Neutrophil (primary cell): ENCODE measurements around the gene CRYGS.
"Not testable (repeated sequence)": the region's sequence is repeated elsewhere in the genome, so short reads cannot be mapped to it uniquely, and the experiment has no call there.

Experiments used
- H3K27ac ChIP-seq: fragments of 200-600 bp; sonication (generic); 2 replicates; pipeline ENCODE4 v1.5.1; 2016; ENCODE audit warnings: mild to moderate bottlenecking, moderate library complexity
- H3K27me3 ChIP-seq: fragments of 200-600 bp; sonication (generic); 2 replicates; pipeline ENCODE4 v1.6.0; 2016; ENCODE audit warnings: mild to moderate bottlenecking
- H3K36me3 ChIP-seq: fragments of 200-600 bp; sonication (generic); 2 replicates; pipeline ENCODE4 v1.5.1; 2017
- H3K4me1 ChIP-seq, 2 experiments: fragments of 200-600 bp in 1 of 2; sonication (generic) in 1 of 2; 1 replicate in 1 of 2; 2 replicates in 1 of 2; pipeline versions ENCODE4 v1.5.1 to v1.6.1; 2013 to 2016; ENCODE audit warnings: low read depth in 1 of 2, low read length in 1 of 2, mild to moderate bottlenecking in 1 of 2, moderate library complexity in 1 of 2; ENCODE audit not compliant: control insufficient read depth in 1 of 2, insufficient read depth in 1 of 2
- H3K4me3 ChIP-seq, 2 experiments: fragments of 200-600 bp in 1 of 2; sonication (generic) in 1 of 2; 1 replicate in 1 of 2; 2 replicates in 1 of 2; pipeline ENCODE4 v1.5.1; 2013 to 2016; ENCODE audit warnings: low read depth in 1 of 2, low read length in 1 of 2, mild to moderate bottlenecking in 1 of 2, moderate library complexity in 1 of 2
- H3K9me3 ChIP-seq: fragments of 200-600 bp; sonication (generic); 2 replicates; pipeline ENCODE4 v1.5.1; 2016
- CTCF ChIP-seq: fragments of 200-600 bp; sonication (generic); IDR thresholded peaks from 2 replicates; pipeline ENCODE4 v1.5.1; 2016; ENCODE audit warnings: antibody characterized with exemption

The CRYGS gene

DNA sequence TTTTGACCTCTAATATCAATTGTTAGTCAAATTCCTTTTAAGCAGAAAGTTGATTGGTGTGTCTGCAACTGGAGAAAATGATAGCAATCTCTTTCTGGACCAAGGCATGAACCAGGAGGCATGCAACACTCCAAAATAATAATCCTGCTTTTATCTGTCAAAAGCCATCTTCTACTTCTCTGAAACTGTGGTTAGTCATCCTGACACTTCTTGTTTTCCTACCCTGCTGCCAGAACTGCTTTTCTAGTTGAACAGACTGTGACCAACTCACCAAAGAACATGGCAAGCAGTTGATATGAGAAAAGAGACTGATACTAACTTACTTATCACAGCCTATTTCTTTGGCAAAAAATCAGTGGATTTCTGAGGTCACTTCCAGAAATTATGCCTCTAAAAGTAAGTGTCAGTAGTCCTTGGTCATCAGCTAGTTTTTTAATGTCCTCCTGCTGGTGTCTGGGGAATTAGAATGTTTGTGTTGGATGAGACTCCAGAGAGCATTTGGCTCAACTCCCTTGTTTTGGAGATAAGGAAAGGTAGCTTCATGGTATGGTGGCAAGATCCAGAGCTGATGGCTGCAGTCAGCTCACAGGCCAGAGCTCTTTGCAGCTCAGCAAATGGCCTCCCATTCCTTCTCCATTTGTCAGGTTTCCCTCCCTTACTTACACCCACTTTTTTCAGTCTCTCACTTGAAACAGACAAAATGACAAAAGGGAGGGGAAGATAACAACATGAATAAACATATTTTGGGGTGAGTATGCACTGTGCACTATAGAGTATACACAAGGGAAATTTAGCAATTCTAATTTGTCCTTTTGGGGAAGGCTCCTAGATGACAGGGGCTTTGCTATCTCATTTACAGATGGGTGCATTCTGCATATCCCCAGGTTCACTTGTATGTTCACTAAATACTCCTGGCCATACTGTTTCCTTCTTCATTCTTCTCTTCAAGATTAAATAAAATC is 7.0 kb downstream of the CRYGS start:
- peaks cover 4 to 8% of the 10 kb centered on the region in 2 experiments for H3K4me1 ChIP-seq
- no peak for TF ChIP-seq CTCF
- H3K9me3 ChIP-seq = no peaks in the 10 kb centered on the region
- no peak overlapping the region for H3K27ac ChIP-seq
- no peak overlapping the region for H3K4me3 ChIP-seq
- no peaks in the 10 kb centered on the region for H3K36me3 ChIP-seq
- no peaks in the 10 kb centered on the region for H3K27me3 ChIP-seq

- Histone ChIP-seq H3K4me1 (no peaks in the 10 kb centered on the region), H3K27ac (no peak overlapping the region), H3K9me3 (no peaks in the 10 kb centered on the region), H3K4me3 (no peak overlapping the region), H3K27me3 (no peaks in the 10 kb centered on the region), H3K36me3 (no peaks in the 10 kb centered on the region)
- TF ChIP-seq CTCF = no peak
Measured at GRCh38 chr3:186534113-186534669, 10.0 kb downstream of the CRYGS start.

DNA sequence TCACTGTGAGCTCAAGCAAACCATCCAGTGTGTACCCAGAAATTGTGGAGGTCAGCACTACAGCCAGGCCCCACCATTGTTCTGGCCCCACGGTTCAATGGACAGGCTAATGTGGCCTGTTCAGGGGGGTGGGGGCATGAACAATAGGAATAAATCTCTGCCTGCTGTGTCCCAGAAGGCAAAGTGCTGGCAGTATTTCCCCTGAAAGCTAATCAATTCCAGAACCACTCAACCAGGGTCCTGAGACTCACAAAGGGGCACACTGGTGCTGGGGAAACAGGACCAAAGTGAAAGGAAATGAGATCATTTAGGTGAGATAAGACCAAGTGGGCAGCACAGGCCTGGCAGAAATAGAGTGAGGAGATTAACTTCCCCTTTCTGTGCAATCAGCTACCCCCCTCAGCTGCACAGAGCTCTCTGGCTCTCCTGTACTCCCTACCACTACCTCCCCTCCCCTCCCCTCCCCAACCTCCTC is 11.5 kb downstream of the CRYGS start:
- Histone ChIP-seq H3K9me3 (no peaks in the 10 kb centered on the region), H3K4me1 (no peaks in the 10 kb centered on the region), H3K27ac (no peak overlapping the region), H3K4me3 (no peak overlapping the region), H3K27me3 (no peaks in the 10 kb centered on the region), H3K36me3 (no peaks in the 10 kb centered on the region)
- no peak for TF ChIP-seq CTCF

DNA sequence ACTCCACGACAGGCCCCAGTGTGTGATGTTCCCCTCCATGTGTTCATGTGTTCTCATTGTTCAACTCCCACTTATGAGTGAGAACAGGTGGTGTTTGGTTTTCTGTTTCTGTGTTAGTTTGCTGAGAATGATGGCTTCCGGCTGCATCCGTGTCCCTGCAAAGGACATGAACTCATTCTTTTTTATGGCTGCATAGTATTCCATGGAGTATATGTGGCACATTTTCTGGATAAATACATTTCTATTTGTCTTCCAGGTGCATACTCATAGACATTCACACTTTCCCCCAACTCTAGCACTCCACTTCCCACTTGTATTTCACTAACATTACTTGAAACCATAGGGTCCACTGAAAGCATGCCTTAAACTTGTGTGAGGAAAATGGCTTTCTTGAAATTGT is 12.5 kb downstream of the CRYGS start:
- not testable (repeated sequence) for H3K27ac ChIP-seq, H3K36me3 ChIP-seq, H3K9me3 ChIP-seq, H3K27me3 ChIP-seq, H3K4me3 ChIP-seq, H3K4me1 ChIP-seq

DNA sequence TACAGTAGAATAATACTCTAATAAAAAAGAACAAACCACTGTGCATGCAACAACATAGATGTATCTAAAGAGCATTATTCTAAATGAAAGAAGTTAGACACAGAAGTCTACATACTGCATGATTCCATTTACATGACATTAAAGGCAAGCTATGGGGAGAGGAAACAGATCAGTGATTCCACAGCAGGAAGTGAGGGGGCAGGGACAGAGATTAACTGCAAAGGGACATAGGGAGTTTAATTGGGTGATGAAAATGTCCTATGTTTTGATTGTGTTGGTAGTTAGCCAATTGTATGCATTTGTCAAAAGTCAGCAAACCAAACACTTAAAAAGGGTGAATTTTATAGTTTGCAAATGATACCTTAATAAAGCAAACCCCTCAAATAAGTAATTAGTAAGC is 13.8 kb downstream of the CRYGS start:
- no peak for TF ChIP-seq CTCF
- Histone ChIP-seq H3K4me1 (no peaks in the 10 kb centered on the region), H3K27ac (no peak overlapping the region), H3K9me3 (no peaks in the 10 kb centered on the region), H3K36me3 (no peaks in the 10 kb centered on the region), H3K27me3 (no peaks in the 10 kb centered on the region), H3K4me3 (no peak overlapping the region)
